ENCODE measurements around the gene OPRM1.

DNA sequence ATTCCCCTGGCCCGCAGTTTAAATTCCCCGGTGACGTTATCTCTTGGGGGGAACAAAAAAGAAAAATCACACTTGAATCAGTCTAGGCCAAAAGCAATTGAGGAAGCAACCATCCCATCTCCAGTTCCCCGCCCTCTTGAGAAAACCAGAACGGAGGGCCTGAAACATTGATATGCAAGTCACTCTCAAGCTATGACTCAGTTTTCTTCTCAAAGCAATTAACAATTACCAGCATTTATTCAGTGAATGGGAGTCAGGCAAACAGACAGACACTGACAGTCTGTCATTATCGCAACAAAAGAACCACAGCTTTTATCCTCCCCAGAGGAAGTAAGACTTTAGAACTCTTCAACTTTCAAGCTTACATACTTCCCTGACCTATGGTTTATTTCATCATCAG lies 100.9 kb downstream of the OPRM1 start:
- TF ChIP-seq, protein P1, sequence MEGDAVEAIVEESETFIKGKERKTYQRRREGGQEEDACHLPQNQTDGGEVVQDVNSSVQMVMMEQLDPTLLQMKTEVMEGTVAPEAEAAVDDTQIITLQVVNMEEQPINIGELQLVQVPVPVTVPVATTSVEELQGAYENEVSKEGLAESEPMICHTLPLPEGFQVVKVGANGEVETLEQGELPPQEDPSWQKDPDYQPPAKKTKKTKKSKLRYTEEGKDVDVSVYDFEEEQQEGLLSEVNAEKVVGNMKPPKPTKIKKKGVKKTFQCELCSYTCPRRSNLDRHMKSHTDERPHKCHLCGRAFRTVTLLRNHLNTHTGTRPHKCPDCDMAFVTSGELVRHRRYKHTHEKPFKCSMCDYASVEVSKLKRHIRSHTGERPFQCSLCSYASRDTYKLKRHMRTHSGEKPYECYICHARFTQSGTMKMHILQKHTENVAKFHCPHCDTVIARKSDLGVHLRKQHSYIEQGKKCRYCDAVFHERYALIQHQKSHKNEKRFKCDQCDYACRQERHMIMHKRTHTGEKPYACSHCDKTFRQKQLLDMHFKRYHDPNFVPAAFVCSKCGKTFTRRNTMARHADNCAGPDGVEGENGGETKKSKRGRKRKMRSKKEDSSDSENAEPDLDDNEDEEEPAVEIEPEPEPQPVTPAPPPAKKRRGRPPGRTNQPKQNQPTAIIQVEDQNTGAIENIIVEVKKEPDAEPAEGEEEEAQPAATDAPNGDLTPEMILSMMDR (IDR thresholded peaks at IDR 0.05) = no peak
- TF ChIP-seq POLR2AphosphoS5 (IDR thresholded peaks at IDR 0.05) (no peak), EP300 (IDR thresholded peaks at IDR 0.05) (no peak)

Measured in esophagus muscularis mucosa (tissue), 4 donors.